GM21381 (cell line): Measurements from ENCODE around the gene MBNL2.
"Not testable (repeated sequence)": the region's sequence is repeated elsewhere in the genome, so short reads cannot be mapped to it uniquely, and the experiment has no call there.

ENCODE experiments used
- ATAC-seq: cut with Tn5 transposase; IDR thresholded peaks from one replicate; pipeline ENCODE4 v1.9.1; 2021; ENCODE audit warnings: mild to moderate bottlenecking, moderate library complexity; ENCODE audit not compliant: unreplicated experiment

MBNL2 gene

GRCh38 chr13:97221989-97222700 lies at the start of gene MBNL2:
Gene MBNL2 (plus strand): TSS chr13:97222333. CDS start chr13:97276236, 53,903 bp downstream.
- peak; percentile 90 for ATAC-seq

DNA sequence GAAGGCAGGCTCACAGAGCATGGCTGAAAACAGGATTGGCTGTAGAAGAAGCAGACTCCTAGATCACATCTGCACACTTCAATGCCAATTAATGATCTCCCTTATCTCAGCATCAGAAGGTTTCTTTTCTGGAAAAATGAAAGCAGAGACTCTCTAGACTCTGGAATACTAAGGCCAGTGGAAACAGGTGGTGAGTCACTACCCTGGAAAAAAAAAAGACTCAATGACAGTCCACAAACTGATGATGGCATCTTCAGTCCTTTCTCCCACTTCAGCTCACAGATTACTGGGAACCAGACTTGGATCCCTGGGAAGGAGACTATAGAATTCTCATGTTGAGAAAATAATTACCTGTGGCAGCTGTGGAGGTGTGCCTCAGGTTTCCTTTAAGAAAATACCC lies 47.5 kb upstream of the MBNL2 start:
- no peak for ATAC-seq

DNA sequence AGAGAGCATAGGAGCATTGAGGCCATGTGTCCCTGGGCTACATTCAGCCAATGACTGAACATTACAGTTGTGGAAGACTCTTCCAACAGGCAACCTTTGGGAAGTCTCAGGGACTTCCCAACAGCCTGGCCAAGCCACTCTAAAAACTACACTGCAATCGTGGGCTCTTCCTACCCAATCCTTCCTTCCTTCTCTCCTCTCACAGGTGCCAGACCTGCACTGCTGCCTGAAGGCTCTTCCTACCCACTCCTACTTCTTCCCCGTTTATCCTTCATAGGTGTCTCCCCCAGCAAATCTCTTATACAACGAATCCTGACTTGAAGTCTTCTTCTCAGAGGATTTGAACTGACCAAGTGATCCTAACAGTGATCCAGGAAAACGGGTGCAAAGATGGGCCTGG lies 47.1 kb upstream of the MBNL2 start:
- no peak for ATAC-seq

DNA sequence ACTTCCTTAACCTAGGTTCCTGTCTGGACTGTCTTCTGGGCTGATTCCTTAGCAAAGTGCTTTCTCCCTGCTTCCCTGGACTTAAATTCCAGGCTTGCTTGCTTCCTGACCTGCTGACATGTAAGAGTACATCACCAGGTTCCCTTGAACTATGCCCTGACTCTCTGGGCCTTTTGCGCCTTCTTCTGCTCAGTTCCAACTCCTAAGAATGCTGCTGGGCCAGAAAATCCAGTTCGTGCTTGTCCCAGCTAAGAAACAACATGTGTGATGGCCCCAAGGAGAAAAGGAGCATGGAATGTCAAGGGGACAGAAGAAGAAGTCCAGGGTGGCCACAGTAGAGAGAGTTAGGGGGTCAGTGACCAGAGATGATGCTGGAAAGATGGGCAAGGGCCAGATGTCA lies 42.6 kb upstream of the MBNL2 start:
- no peak for ATAC-seq

GRCh38 chr13:97182111-97182890 lies 39.8 kb upstream of the MBNL2 start:
- ATAC-seq = no peak

GRCh38 chr13:97185291-97185690 lies 36.8 kb upstream of the MBNL2 start:
- ATAC-seq = no peak

DNA sequence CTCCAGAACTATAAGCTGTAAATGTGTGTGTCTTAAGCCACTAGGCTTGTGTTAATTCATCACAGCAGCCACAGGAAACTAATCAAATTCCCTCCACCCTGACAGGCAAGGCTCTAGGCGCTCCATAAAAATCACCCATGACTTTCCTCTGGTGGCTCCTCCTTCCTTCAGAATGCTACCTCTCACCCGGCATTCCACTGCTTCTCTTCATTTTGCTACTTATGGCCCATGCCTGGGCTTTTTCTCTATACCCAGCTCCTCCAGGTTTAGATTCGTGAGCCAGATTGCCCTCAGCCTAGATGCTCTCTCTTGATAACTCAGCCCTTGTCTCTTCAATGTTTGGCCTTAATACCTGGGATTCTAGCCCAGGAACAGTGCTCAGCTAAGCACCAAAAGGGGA lies 36.4 kb upstream of the MBNL2 start:
- ATAC-seq = no peak

- ATAC-seq = no peak
Observed at GRCh38 chr13:97188207-97188606, 33.9 kb upstream of the MBNL2 start.

DNA sequence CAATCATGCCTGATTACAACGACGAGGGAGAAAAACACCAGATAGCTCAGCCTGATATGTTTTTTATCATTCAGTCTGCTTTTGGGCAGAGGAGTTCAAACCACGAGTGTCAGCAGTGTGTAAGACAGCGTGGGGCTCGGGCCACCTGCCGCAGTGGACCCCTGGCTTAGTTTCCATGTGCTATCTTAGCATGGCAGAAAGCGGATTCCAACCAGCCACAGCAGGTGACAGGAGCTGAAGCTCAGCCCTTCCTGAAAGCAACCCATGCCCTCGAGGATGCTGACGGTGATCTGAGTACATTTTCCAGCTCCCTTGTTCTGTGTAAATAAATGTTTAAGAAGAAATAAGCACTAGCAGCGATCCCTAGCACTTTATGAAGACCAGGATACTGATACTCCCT lies 32.2 kb upstream of the MBNL2 start:
- ATAC-seq = no peak

GRCh38 chr13:97191142-97191541 lies 31.0 kb upstream of the MBNL2 start:
- no peak for ATAC-seq

GRCh38 chr13:97191615-97192014 lies 30.5 kb upstream of the MBNL2 start:
- no peak for ATAC-seq

DNA sequence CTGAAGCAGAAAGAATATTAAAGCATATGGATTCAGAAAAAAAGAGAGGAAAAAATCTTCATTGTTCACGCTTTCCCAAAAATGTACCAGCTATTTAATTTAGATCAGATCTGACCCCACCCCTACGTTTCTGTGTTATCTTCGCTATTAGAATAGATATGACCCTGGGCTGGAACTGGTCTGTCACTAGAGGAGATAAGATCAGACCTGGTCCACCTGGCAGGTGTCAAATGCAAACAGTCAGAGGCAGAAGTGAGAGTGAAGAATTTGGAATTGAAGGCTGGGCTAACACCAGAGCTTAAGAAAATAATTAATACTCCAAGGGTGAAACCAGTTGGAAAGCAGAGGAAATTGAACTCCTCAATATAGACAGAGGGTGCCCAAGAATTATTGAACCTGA lies 30.0 kb upstream of the MBNL2 start:
- no peak for ATAC-seq

DNA sequence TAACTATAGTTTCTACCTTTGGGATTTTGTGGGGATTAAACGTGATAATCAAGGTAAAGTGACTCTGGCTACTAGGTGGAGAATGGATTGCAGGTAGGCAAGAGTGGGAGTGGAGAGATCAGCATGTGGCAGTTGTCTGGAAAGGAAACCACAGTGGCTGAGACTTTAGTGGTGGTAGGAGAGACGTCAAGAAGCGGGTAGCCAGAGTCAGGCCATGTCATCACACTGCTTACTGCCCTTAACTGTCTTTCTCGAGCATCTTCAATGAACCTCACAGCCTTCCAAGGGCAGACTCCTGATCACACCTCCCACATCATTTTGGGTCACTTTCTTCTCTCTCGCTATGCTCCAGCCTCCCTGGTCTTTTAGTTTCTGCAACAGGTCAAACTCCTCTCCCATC lies 28.6 kb upstream of the MBNL2 start:
- ATAC-seq = no peak

DNA sequence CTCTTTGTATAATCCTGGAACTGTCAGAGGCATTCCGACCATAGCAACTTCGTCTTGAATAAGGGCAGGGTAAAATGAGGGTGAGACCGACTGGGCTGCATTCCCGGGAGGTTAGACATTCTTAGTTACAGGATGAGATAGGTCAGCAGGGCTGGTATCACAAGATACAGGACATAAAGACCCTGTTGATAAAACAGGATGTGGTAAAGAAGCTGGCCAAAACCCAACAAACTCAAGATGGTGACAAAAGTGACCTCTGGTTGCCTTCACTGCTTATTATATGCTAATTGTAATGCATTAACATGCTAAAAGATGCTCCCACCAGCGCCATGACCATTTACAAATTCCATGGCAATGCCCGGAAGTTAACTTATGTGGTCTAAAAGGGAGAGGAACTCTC lies 27.7 kb upstream of the MBNL2 start:
- no peak for ATAC-seq

GRCh38 chr13:97196340-97196739 lies 25.8 kb upstream of the MBNL2 start:
- no peak for ATAC-seq

DNA sequence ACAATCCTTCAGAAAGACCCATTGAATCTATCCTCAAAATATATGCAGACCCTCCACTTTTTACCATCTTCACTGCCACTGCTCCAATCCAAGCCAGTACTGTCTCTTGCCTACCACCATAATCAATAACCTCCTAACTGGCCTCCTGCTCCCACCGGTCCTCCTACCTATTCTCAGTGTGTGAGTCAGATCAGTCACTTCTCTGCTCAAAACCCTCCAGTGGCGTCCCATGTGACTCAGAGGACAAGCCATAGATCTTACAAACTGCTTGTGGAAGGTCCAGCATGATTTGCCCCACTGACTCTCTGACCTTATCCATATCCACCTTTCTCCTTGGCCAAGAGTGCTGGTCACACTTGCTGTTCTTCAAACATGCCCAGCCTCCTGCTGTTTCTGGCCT lies 23.4 kb upstream of the MBNL2 start:
- no peak for ATAC-seq

DNA sequence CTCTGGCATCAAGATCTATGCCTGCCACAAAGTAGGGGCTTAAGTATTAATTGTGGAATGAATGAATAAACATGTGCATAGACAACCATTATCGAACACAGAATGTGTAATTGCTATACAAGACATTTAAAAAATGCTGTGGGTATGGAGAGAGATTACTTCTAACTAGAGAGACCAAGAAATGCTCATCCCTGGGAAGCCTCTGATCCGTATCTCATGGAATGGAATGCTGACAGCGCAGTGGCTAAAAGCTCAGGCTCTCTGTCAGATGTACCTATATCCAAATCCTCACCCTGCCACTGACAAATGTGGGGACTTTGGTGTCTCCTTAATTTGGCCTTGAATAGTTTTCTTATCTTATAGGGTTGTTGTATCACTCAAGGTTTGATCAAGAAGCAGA lies 22.7 kb upstream of the MBNL2 start:
- ATAC-seq = no peak

- no peak for ATAC-seq
Observed at GRCh38 chr13:97200081-97200942, 21.8 kb upstream of the MBNL2 start.

DNA sequence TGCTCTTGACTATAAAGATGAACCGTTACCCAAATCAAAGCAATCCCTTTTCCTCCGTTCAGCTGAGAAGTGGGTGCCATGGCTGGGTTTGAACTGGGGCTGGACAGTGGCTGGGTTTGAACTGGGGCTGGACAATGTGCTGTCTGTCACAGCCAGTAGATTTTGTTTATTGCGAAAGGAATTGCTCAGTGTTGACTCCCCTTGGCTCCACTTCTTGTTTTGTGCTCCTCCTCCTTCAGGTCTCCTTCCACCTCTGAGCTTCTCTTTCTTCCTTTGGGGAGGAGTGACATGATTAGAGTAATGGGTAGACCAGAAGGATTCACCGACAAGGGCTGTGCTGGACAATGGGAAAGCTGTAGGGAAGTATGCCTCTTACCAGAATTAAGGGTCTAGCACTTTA lies 19.4 kb upstream of the MBNL2 start:
- ATAC-seq = no peak

- no peak for ATAC-seq
Observed at GRCh38 chr13:97205465-97205864, 16.7 kb upstream of the MBNL2 start.

GRCh38 chr13:97205982-97206381 lies 16.2 kb upstream of the MBNL2 start:
- ATAC-seq = no peak

GRCh38 chr13:97207252-97207651 lies 14.9 kb upstream of the MBNL2 start:
- ATAC-seq = not testable (repeated sequence)
